HG03066 (cell line): ENCODE measurements around the gene ARHGAP15.

Source experiments
- ATAC-seq: cut with Tn5 transposase; IDR thresholded peaks from one replicate; pipeline ENCODE4 v1.9.1; 2021; ENCODE audit warnings: low read depth; ENCODE audit not compliant: unreplicated experiment

Gene ARHGAP15

DNA sequence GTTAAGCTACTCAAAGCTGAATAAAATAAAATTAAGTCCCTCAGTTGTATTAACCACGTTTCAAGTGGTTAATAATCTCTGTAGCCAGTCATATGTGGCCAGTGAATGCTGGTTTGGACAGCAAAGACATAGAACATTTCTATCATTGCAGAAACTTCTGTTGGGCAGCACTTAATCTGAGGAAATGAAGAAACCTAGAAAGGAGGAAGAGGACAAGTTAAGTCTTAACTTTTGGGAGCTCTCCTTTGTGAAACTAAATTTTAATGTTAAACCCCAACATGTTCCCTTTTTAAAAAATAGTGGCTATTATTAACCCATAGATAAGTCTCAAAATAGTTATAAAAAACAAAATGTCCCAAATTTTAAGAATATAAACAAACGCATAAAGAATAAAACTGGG lies 421.3 kb downstream of the ARHGAP15 start:
- no peak for ATAC-seq

- no peak for ATAC-seq
These were observed 422.9 kb downstream of the ARHGAP15 start for GRCh38 chr2:143551971-143552650.

DNA sequence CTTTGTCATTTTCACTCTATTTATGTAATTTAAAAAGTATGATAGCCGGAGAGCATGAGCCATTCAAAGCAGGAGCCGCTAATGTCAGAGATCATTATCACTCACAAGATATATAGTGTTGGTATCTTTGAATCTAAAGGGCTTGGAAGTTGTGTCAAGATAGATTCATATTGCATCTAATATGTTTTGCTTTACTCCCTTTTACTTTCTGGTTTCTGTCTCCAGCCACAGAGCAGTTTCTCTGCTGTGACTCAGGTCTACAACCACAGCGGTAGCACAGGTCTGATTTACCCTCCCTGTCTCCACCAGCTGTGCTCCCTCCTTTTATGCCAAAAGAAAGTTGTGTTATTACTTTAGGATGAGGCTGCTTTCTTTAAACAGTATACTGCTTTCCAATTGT lies 424.0 kb downstream of the ARHGAP15 start:
- no peak for ATAC-seq

DNA sequence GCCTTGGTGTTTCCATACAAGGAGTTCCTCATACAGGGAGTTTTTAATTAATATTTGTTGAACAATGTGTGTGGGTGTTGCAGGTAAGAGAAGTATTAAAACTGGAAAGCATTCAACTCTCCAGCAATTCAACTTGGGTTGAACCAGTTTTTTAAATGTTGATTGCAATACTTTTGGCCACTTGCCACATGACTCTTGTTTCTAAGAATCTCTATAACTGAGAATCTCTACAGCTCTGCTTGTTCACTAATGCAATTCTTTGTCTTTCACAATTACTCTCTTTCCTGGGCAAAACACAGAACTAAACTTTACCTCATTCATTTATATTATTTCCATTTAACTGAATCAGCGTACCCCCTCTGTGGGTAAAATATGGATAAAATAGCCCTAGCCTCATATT lies 429.4 kb downstream of the ARHGAP15 start:
- no peak for ATAC-seq

- ATAC-seq = no peak
These were observed 429.9 kb downstream of the ARHGAP15 start for GRCh38 chr2:143559147-143559546.

- ATAC-seq = no peak
These were observed 431.5 kb downstream of the ARHGAP15 start for GRCh38 chr2:143560724-143561123.

- ATAC-seq = peak; percentile 85
These were observed 435.2 kb downstream of the ARHGAP15 start for GRCh38 chr2:143564419-143564818.

- no peak for ATAC-seq
These were observed 442.5 kb downstream of the ARHGAP15 start for GRCh38 chr2:143571747-143572146.

- ATAC-seq = no peak
These were observed 443.2 kb downstream of the ARHGAP15 start for GRCh38 chr2:143572421-143572820.

DNA sequence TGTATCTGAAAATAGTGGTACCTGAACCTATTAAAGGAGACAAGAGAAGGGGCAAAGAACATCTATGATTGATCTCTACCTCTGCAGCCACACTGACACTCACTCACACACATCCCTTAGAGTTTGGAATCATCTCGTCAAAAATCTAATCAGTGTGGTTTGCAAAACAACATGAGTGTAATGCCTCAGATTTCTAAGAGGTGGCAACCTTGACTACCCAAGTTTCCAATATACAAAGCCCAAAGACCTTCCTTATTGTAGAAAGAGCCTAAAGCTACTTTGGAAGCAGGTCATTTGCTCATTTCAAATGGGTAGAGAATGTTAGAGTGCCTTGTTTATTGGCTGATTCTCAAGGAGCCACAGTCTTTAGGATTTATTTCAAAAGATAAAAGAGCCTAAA lies 444.9 kb downstream of the ARHGAP15 start:
- no peak for ATAC-seq

GRCh38 chr2:143575340-143575739 lies 446.1 kb downstream of the ARHGAP15 start:
- no peak for ATAC-seq

DNA sequence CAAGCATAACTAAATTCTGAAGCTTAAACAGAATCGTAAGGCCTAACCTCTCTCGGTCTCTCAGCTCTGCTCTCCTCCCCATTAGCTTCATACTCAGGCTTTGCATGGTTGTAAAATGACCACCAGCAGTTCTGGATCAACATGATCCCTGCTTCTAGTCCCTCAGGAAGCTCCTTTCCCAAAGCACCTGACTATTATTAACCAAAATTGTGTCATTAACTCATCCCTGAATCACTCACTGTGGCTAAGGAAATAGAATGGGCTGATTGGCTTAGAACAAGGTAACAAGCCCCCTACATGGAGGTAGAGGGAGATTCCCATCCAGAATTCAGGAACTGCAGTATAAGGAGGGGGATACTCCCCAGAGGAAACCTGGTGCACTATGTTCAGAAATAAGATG lies 448.3 kb downstream of the ARHGAP15 start:
- no peak for ATAC-seq

GRCh38 chr2:143579456-143579855 lies 450.2 kb downstream of the ARHGAP15 start:
- ATAC-seq = no peak

- ATAC-seq = no peak
These were observed 451.9 kb downstream of the ARHGAP15 start for GRCh38 chr2:143581134-143581533.

- ATAC-seq = no peak
These were observed 453.0 kb downstream of the ARHGAP15 start for GRCh38 chr2:143582046-143582747.

- no peak for ATAC-seq
These were observed 455.7 kb downstream of the ARHGAP15 start for GRCh38 chr2:143584936-143585335.

- no peak for ATAC-seq
These were observed 456.9 kb downstream of the ARHGAP15 start for GRCh38 chr2:143586119-143586518.

DNA sequence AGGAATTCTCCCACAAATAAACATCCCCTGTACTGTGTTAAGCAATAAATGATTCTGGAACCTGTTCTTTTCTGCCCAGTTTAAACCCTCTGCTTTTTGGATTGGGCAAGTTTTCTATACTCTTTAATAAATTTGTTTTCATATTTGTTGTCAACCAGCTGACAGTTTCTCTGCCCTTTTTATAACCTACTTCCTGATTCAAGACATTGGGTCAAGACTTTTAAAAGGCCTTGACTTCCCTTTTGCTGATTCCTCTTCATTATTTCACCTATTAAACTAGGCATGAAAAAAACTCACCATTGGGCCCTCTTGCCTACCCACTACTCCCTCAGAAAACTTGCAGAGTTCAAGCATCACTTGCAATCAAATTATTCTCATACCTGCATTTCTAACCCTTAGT lies 459.5 kb downstream of the ARHGAP15 start:
- no peak for ATAC-seq

- no peak for ATAC-seq
These were observed 464.9 kb downstream of the ARHGAP15 start for GRCh38 chr2:143594161-143594560.

DNA sequence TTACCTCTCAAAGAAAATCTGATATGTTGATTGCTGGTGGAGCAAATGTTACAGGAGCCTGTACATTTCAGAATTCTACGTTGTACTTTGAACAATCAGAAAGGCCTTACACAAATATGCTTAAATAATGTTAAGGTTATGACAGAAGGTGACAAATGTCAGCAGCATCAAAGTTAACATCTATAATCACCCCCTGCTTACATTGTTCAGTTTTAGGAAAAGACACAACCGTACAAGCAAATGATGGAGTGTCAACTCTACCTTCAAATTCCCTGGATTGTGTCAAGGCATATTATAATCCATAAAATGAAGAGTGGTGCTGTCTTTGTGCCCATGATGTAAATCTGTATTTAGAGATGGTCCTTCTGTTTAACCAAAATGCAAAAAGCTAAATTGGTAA lies 465.5 kb downstream of the ARHGAP15 start:
- ATAC-seq = no peak

DNA sequence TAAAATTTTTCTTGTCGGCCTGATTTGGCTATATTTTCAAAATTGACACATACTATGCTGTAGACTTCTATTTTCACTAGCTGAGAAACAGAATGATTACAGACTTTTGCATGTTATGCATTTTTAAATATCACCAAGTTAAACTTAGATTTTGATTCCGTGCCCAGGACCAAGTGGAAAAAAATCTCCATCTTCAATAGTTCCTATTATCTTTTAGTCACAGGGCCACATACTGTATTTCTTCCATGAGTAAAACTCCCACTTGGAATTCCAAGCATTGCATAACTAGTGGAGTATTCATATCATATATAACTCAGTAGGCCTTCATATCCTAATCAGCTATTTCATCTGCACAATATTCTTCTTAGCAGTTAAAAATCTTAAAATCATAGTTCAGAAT lies 470.9 kb downstream of the ARHGAP15 start:
- no peak for ATAC-seq

DNA sequence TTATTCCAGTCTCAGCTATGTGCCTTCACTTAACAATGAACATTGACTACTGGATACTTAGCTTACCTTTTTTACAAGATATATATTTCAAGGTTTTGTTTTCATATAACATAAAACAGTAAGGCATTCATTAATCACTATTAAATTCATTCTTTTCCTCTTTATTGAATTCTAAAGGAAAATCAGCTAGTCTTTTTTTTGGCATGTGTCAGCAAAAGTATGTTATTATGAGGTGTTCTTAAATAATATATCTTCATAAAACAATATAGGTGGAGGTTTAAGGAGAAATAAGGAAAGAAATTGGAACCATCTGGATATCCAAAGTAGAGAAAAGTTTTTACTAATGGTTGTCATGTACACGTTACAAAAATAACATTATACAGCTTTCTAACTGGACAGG lies 472.6 kb downstream of the ARHGAP15 start:
- ATAC-seq = no peak
